Measurements from ENCODE around the gene GOPC. TPM values are rescaled to one million over a fixed set of nuclear protein-coding genes. Genes with fewer than 3 reads are reported as not detected.

The GOPC gene
- total and polyA plus RNA-seq, 2 of the 13 experiments (the other 11 are each of a cell fraction or from before 2014, with no cell fraction given) = 20.9 to 41.5 TPM

DNA sequence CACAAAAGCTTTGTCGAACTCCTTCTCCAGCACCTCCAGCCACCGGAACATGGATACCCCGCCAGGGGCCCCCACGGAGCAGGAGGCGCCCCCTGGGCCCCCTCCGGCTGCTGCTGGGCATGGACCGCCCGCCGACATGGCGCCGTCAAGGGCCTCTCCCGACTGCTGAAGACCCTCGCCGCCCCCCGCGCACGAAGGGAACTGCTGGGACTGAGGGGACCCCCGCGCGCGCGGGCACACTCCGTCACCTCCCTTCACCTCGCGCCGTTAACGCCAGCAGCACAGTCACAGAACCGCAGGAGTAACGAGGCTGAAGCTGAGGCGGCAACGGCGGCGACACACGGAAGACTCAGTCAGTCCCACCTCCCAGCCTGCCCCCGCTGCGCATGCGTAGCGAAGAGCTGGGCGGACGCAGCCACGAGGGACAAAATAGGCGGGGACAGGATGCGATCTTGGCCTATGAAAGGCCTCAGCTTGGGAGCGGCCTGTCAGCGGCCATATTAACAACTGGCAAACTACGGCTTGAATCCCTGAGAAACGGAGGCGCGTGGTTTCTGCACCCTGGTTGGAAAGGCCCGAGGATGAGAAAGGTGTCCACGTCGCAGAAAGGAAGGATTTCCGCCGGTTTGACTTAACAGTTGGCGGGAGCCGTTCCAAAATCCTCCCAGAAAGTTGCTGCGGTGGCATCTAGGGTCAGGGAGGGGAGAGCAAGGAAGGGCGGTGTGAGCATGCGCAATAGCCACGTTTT lies at the start of gene GOPC (continued):
- peak; percentile 63; the same call in 1 of the 2 replicates for TF ChIP-seq AFF4 (CRISPR knock-in tag; IDR thresholded peaks at IDR 0.05)
- no peak for TF ChIP-seq ZBTB2 (CRISPR knock-in tag; IDR thresholded peaks at IDR 0.05; ENCODE audit: low read depth)
- TF ChIP-seq, protein P1, sequence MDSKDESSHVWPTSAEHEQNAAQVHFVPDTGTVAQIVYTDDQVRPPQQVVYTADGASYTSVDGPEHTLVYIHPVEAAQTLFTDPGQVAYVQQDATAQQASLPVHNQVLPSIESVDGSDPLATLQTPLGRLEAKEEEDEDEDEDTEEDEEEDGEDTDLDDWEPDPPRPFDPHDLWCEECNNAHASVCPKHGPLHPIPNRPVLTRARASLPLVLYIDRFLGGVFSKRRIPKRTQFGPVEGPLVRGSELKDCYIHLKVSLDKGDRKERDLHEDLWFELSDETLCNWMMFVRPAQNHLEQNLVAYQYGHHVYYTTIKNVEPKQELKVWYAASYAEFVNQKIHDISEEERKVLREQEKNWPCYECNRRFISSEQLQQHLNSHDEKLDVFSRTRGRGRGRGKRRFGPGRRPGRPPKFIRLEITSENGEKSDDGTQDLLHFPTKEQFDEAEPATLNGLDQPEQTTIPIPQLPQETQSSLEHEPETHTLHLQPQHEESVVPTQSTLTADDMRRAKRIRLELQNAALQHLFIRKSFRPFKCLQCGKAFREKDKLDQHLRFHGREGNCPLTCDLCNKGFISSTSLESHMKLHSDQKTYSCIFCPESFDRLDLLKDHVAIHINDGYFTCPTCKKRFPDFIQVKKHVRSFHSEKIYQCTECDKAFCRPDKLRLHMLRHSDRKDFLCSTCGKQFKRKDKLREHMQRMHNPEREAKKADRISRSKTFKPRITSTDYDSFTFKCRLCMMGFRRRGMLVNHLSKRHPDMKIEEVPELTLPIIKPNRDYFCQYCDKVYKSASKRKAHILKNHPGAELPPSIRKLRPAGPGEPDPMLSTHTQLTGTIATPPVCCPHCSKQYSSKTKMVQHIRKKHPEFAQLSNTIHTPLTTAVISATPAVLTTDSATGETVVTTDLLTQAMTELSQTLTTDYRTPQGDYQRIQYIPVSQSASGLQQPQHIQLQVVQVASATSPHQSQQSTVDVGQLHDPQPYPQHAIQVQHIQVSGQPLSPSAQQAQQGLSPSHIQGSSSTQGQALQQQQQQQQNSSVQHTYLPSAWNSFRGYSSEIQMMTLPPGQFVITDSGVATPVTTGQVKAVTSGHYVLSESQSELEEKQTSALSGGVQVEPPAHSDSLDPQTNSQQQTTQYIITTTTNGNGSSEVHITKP (CRISPR knock-in tag; IDR thresholded peaks at IDR 0.05; ENCODE audit: low read depth) = 0 out of 2 replicates have a peak, but pooled peaks have one; percentile 50
- TF ChIP-seq CCAR2 (optimal IDR thresholded peaks at IDR 0.05; ENCODE audit: low read depth, low read length) = no peak
- peak; percentile 77 for TF ChIP-seq CREM (IDR thresholded peaks at IDR 0.05)
- no peak for TF ChIP-seq CREM (CRISPR knock-in tag; IDR thresholded peaks at IDR 0.05)
- TF ChIP-seq U2AF2 (IDR thresholded peaks at IDR 0.05; ENCODE audit: low read depth, low read length) = no peak
- peak; percentile 99 for TF ChIP-seq RBFOX2 (IDR thresholded peaks at IDR 0.05; ENCODE audit: low read depth, low read length)
- TF ChIP-seq MATR3 (CRISPR knock-in tag; IDR thresholded peaks at IDR 0.05) = no peak
- peak; percentile 72; the same call in 1 of the 2 replicates for TF ChIP-seq JUND (CRISPR knock-in tag; IDR thresholded peaks at IDR 0.05)
- TF ChIP-seq, protein P2, sequence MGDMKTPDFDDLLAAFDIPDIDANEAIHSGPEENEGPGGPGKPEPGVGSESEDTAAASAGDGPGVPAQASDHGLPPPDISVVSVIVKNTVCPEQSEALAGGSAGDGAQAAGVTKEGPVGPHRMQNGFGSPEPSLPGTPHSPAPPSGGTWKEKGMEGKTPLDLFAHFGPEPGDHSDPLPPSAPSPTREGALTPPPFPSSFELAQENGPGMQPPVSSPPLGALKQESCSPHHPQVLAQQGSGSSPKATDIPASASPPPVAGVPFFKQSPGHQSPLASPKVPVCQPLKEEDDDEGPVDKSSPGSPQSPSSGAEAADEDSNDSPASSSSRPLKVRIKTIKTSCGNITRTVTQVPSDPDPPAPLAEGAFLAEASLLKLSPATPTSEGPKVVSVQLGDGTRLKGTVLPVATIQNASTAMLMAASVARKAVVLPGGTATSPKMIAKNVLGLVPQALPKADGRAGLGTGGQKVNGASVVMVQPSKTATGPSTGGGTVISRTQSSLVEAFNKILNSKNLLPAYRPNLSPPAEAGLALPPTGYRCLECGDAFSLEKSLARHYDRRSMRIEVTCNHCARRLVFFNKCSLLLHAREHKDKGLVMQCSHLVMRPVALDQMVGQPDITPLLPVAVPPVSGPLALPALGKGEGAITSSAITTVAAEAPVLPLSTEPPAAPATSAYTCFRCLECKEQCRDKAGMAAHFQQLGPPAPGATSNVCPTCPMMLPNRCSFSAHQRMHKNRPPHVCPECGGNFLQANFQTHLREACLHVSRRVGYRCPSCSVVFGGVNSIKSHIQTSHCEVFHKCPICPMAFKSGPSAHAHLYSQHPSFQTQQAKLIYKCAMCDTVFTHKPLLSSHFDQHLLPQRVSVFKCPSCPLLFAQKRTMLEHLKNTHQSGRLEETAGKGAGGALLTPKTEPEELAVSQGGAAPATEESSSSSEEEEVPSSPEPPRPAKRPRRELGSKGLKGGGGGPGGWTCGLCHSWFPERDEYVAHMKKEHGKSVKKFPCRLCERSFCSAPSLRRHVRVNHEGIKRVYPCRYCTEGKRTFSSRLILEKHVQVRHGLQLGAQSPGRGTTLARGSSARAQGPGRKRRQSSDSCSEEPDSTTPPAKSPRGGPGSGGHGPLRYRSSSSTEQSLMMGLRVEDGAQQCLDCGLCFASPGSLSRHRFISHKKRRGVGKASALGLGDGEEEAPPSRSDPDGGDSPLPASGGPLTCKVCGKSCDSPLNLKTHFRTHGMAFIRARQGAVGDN (CRISPR knock-in tag; IDR thresholded peaks at IDR 0.05) = peak; percentile 99
- TF ChIP-seq ZNF180 (CRISPR knock-in tag; IDR thresholded peaks at IDR 0.05; ENCODE audit: borderline replicate concordance, low read depth) = peak; percentile 93
- peak; percentile 70; the same call in 1 of the 2 replicates for TF ChIP-seq GPN1 (CRISPR knock-in tag; IDR thresholded peaks at IDR 0.05; ENCODE audit: borderline replicate concordance)
- TF ChIP-seq BORCS8-MEF2B (CRISPR knock-in tag; IDR thresholded peaks at IDR 0.05) = peak; percentile 98
- no peak; the same call in 1 of the 2 replicates for TF ChIP-seq ZNF644 (CRISPR knock-in tag; IDR thresholded peaks at IDR 0.05; ENCODE audit: low read depth)
- TF ChIP-seq ZNF878 (CRISPR knock-in tag; IDR thresholded peaks at IDR 0.05) = peak; percentile 76
